Lung (tissue), 12 donors: Measurements from ENCODE around the gene BTBD8. TPM values are rescaled to one million over a fixed set of nuclear protein-coding genes. Genes with fewer than 3 reads are reported as not detected.

ENCODE experiments used
- ATAC-seq: fragments of 200-7000 bp; cut with Tn5 transposase; one replicate; pipeline ENCODE4 v1.9.1; 2020; ENCODE audit warnings: moderate number of reproducible peaks; ENCODE audit not compliant: insufficient read depth, low FRiP score
- DNase-seq, 3 donors: peaks; one replicate each; pipeline ENCODE4 v3.0.0-alpha.2; 2013 to 2017
- H3K27ac ChIP-seq, 2 donors: one replicate each; pipeline ENCODE4 v1.5.1; 2013; ENCODE audit warnings: mild to moderate bottlenecking in 2 of 2, moderate library complexity in 2 of 2, control low read depth in 1 of 2, inconsistent platforms in 1 of 2, low read depth in 1 of 2, low read length in 1 of 2
- H3K27me3 ChIP-seq, 3 donors: one replicate each; pipeline ENCODE4 v1.5.1; 2013; ENCODE audit warnings: low read length in 2 of 3; ENCODE audit not compliant: control insufficient read depth in 3 of 3, insufficient read depth in 3 of 3
- H3K36me3 ChIP-seq, 4 donors: one replicate each; pipeline ENCODE4 v1.5.1; 2013; ENCODE audit warnings: low read length in 4 of 4, mild to moderate bottlenecking in 1 of 4, moderate library complexity in 1 of 4; ENCODE audit not compliant: control insufficient read depth in 4 of 4, insufficient read depth in 4 of 4
- H3K4me1 ChIP-seq, 5 donors: one replicate each; pipeline ENCODE4 v1.5.1; 2013; ENCODE audit warnings: low read length in 5 of 5, mild to moderate bottlenecking in 2 of 5, moderate library complexity in 1 of 5; ENCODE audit not compliant: control insufficient read depth in 5 of 5, insufficient read depth in 5 of 5
- H3K4me3 ChIP-seq: one replicate; pipeline ENCODE4 v1.5.1; 2013; ENCODE audit warnings: mild to moderate bottlenecking, control low read depth, moderate library complexity
- H3K9ac ChIP-seq, 2 donors: one replicate each; pipeline ENCODE4 v1.5.1; 2013; ENCODE audit warnings: low read length in 2 of 2, control low read depth in 1 of 2; ENCODE audit not compliant: insufficient read depth in 1 of 2
- H3K9me3 ChIP-seq, 4 donors: one replicate each; pipeline ENCODE4 v1.5.1; 2013; ENCODE audit warnings: low read length in 3 of 4, mild to moderate bottlenecking in 1 of 4, moderate library complexity in 1 of 4; ENCODE audit not compliant: control insufficient read depth in 4 of 4, insufficient read depth in 3 of 4
- WGBS, 2 donors: extraction: QIAGEN DNeasy Blood & Tissue Kit; methylation state at CpG; one replicate each; pipeline ENCODE4 v1.1.7; 2013; 5-methylcytosine and 5-hydroxymethylcytosine counted together
- polyA plus RNA-seq, 2 donors: library from polyadenylated mRNA; stranded (reverse); fragments of 200-250 nt; gene quantifications; one replicate each; pipeline ENCODE4 v1.2.1, GENCODE V29; 2013
- total RNA-seq, 2 donors: library from RNA; depleted of rRNA in 1 of 2; stranded (reverse); fragments of >200 nt in 1 of 2; gene quantifications; one replicate each; pipeline ENCODE4 v1.2.1, GENCODE V29; 2014 to 2021
- TF ChIP-seq, protein P1 (sequence below): IDR thresholded peaks from 2 replicates; pipeline ENCODE4 v1.5.1; 2012; ENCODE audit warnings: mild to moderate bottlenecking; ENCODE audit errors: control extremely low read depth, extremely low read depth
- donor health status: control.
- donor health status: control.
- donor health status: Bipolar disorder and iron deficiency.
- donor health status: healthy.
- donor health status: DM: yes; HTN: yes; CAD: no.

Gene BTBD8
- total and polyA plus RNA-seq, 4 donors: 0.58 to 14.1 (median 2.1) TPM

DNA sequence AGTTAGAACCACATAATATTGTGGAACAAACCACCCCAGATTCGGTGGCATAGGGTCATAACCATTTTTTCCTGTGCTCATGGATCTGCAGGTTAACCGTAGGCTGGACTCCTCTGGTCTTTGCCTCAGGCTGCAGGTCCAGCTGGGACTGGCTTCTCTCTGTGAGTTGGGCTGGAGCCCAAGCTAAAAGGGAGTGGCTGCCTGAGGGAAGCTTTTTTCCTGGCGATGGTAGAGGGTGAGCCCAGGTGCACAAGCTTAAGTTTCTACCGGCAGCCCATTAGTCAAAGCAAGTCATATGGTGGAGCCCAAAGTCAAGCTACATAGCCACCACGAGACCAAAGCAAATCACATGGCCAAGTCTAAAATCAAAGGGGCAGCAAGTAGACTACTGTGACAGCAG lies 36.5 kb upstream of the BTBD8 start:
- H3K9me3 ChIP-seq: no peaks in the 10 kb centered on the region
- no peak overlapping the region for H3K27ac ChIP-seq
- no peak for ATAC-seq
- H3K9ac ChIP-seq: no peak overlapping the region
- DNase-seq: no peak
- H3K4me3 ChIP-seq: no peak overlapping the region
- H3K27me3 ChIP-seq: no peaks in the 10 kb centered on the region
- TF ChIP-seq, protein P1, sequence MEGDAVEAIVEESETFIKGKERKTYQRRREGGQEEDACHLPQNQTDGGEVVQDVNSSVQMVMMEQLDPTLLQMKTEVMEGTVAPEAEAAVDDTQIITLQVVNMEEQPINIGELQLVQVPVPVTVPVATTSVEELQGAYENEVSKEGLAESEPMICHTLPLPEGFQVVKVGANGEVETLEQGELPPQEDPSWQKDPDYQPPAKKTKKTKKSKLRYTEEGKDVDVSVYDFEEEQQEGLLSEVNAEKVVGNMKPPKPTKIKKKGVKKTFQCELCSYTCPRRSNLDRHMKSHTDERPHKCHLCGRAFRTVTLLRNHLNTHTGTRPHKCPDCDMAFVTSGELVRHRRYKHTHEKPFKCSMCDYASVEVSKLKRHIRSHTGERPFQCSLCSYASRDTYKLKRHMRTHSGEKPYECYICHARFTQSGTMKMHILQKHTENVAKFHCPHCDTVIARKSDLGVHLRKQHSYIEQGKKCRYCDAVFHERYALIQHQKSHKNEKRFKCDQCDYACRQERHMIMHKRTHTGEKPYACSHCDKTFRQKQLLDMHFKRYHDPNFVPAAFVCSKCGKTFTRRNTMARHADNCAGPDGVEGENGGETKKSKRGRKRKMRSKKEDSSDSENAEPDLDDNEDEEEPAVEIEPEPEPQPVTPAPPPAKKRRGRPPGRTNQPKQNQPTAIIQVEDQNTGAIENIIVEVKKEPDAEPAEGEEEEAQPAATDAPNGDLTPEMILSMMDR: no peak
- no peaks in the 10 kb centered on the region for H3K36me3 ChIP-seq
- 89 to 91% methylated on average over 5 of the region's 5 CpGs for WGBS, 2 donors
- no peaks in the 10 kb centered on the region for H3K4me1 ChIP-seq

DNA sequence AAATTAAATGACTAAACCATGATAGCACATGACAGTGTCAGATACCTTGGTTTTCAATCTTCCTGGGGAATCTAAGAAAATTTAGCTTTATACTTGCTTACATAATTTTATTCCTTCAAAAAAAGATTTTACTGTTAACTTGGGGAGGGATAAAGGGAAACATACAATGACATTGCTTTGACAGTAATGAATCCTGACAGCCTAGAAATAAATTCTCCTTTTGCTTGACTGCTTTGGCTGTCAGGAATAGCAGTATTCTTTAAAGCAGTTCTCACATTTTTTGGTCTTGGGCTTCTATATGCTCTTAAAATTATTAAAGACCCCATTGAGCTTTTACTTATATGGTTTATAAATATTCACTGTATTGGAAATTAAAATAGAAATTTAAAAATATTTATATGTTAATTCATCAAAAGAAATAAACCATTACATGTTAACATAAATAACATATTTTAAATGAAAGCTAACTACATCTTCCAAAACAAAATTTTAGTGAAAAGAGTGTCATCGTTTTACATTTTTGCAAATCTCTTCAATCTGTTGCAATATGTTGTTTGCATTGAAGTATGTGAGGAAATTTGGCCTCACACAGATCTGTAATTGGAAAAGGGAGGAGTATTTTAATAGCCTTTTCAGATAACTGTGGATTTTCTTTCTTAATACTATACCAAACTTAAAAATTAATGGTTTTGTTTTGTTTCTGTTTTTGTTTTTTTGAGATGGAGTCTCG lies 34.2 kb upstream of the BTBD8 start:
- ATAC-seq (no peak), DNase-seq (no peak)
- Histone ChIP-seq H3K27ac (no peak overlapping the region), H3K27me3 (no peaks in the 10 kb centered on the region), H3K4me3 (no peak overlapping the region), H3K36me3 (no peaks in the 10 kb centered on the region), H3K9me3 (no peaks in the 10 kb centered on the region), H3K4me1 (no peaks in the 10 kb centered on the region), H3K9ac (no peak overlapping the region)
- WGBS, 2 donors: 89 to 94% methylated on average over 2 of the region's 2 CpGs
- TF ChIP-seq, protein P1: no peak

DNA sequence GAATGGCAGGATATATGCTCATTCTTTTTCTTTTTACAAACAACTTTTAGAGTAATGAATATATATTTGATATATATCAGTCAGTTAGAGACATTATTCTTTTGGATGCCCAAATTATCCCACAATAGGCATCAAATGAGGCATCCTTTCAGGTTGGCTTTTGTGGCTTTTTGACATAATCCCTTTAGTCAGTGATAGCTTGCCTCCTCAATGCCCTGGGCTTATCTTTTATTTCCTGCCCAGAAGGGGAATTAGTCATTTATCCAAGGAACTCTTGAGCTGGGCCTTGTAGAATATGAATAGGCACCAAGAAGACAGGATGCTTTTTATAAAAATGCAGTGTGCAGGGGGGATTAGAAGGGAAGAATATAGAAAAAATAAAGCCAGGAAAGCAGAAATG lies 28.2 kb upstream of the BTBD8 start:
- H3K27me3 ChIP-seq: no peaks in the 10 kb centered on the region
- H3K4me3 ChIP-seq: no peak overlapping the region
- TF ChIP-seq, protein P1: no peak
- H3K27ac ChIP-seq: no peak overlapping the region
- H3K36me3 ChIP-seq: no peaks in the 10 kb centered on the region
- H3K9me3 ChIP-seq: no peaks in the 10 kb centered on the region
- ATAC-seq (no peak), DNase-seq (no peak)
- no peak overlapping the region for H3K9ac ChIP-seq
- no peaks in the 10 kb centered on the region for H3K4me1 ChIP-seq

DNA sequence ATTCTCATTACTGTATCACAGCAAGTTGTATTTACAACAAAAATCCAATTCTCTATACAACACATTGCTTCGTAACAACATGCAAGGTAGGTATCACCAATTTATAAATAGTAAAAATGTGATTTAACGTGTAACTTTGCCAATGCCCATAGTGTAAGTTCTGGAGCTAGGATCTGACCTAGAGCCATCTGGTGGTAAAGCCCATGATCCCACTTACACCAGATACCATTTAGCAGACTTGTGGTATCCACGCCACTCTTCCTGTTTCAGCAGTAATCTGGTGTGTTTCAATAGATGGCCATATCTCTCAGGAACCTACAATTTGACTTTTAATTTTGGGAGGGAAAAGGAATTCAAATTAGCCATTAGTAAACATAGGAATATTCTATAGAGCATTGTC lies 15.1 kb upstream of the BTBD8 start:
- H3K9me3 ChIP-seq: no peaks in the 10 kb centered on the region
- no peaks in the 10 kb centered on the region for H3K36me3 ChIP-seq
- no peak for ATAC-seq
- H3K4me3 ChIP-seq: no peak overlapping the region
- TF ChIP-seq, protein P1: no peak
- H3K27me3 ChIP-seq: no peaks in the 10 kb centered on the region
- no peak overlapping the region for H3K9ac ChIP-seq
- no peaks in the 10 kb centered on the region for H3K4me1 ChIP-seq
- DNase-seq: no peak
- 93 to 95% methylated on average over 3 of the region's 3 CpGs for WGBS, 2 donors
- no peak overlapping the region for H3K27ac ChIP-seq
